ENCODE data around the gene PRKCE.
"Not testable (repeated sequence)": the region's sequence is repeated elsewhere in the genome, so short reads cannot be mapped to it uniquely, and the experiment has no call there.

The PRKCE gene

GRCh38 chr2:46200861-46201605, 549.6 kb downstream of the PRKCE start:
- no peak overlapping the region for H3K4me3 ChIP-seq (ENCODE audit: low read depth in 1 of 2, low read length in 2 of 2)
- H3K27ac ChIP-seq (ENCODE audit: low read depth, low read length), result no peak overlapping the region
- no peaks in the 10 kb centered on the region for H3K27me3 ChIP-seq (ENCODE audit: control insufficient read depth in 1 of 2, insufficient read depth in 2 of 2, low read length in 2 of 2)
- H3K36me3 ChIP-seq (ENCODE audit: control insufficient read depth in 1 of 2, insufficient read depth in 2 of 2, low read length in 2 of 2), result no peaks in the 10 kb centered on the region
- H3K4me1 ChIP-seq (ENCODE audit: control insufficient read depth in 1 of 2, insufficient read depth in 2 of 2, low read length in 2 of 2), result peaks cover 0 to 9% of the 10 kb centered on the region in 2 donors
- H3K9me3 ChIP-seq (ENCODE audit: control insufficient read depth in 1 of 2, low read length in 2 of 2), result no peaks in the 10 kb centered on the region
- H3K9ac ChIP-seq (ENCODE audit: low read depth in 1 of 2, low read length in 2 of 2), result no peak overlapping the region

- Histone ChIP-seq H3K27ac (ENCODE audit: low read depth, low read length) (no peak overlapping the region), H3K4me1 (ENCODE audit: control insufficient read depth in 1 of 2, insufficient read depth in 2 of 2, low read length in 2 of 2) (peaks cover 0 to 9% of the 10 kb centered on the region in 2 donors), H3K36me3 (ENCODE audit: control insufficient read depth in 1 of 2, insufficient read depth in 2 of 2, low read length in 2 of 2) (no peaks in the 10 kb centered on the region), H3K9ac (ENCODE audit: low read depth in 1 of 2, low read length in 2 of 2) (no peak overlapping the region), H3K27me3 (ENCODE audit: control insufficient read depth in 1 of 2, insufficient read depth in 2 of 2, low read length in 2 of 2) (no peaks in the 10 kb centered on the region), H3K4me3 (ENCODE audit: low read depth in 1 of 2, low read length in 2 of 2) (no peak overlapping the region), H3K9me3 (ENCODE audit: control insufficient read depth in 1 of 2, low read length in 2 of 2) (no peaks in the 10 kb centered on the region)
Measured at GRCh38 chr2:46202453-46202852, 551.0 kb downstream of the PRKCE start.

GRCh38 chr2:46202987-46203386, 551.5 kb downstream of the PRKCE start:
- H3K9ac ChIP-seq (ENCODE audit: low read depth in 1 of 2, low read length in 2 of 2), result no peak overlapping the region
- H3K4me1 ChIP-seq (ENCODE audit: control insufficient read depth in 1 of 2, insufficient read depth in 2 of 2, low read length in 2 of 2), result peaks cover 0 to 9% of the 10 kb centered on the region in 2 donors
- H3K4me3 ChIP-seq (ENCODE audit: low read depth in 1 of 2, low read length in 2 of 2), result no peak overlapping the region
- H3K27me3 ChIP-seq (ENCODE audit: control insufficient read depth in 1 of 2, insufficient read depth in 2 of 2, low read length in 2 of 2), result no peaks in the 10 kb centered on the region
- H3K27ac ChIP-seq (ENCODE audit: low read depth, low read length), result no peak overlapping the region
- H3K9me3 ChIP-seq (ENCODE audit: control insufficient read depth in 1 of 2, low read length in 2 of 2), result no peaks in the 10 kb centered on the region
- no peaks in the 10 kb centered on the region for H3K36me3 ChIP-seq (ENCODE audit: control insufficient read depth in 1 of 2, insufficient read depth in 2 of 2, low read length in 2 of 2)

- not testable (repeated sequence) for H3K4me1 ChIP-seq (ENCODE audit: control insufficient read depth in 1 of 2, insufficient read depth in 2 of 2, low read length in 2 of 2); H3K9ac ChIP-seq (ENCODE audit: low read depth in 1 of 2, low read length in 2 of 2); H3K4me3 ChIP-seq (ENCODE audit: low read depth in 1 of 2, low read length in 2 of 2); H3K27me3 ChIP-seq (ENCODE audit: control insufficient read depth in 1 of 2, insufficient read depth in 2 of 2, low read length in 2 of 2); H3K9me3 ChIP-seq (ENCODE audit: control insufficient read depth in 1 of 2, low read length in 2 of 2); H3K36me3 ChIP-seq (ENCODE audit: control insufficient read depth in 1 of 2, insufficient read depth in 2 of 2, low read length in 2 of 2); H3K27ac ChIP-seq (ENCODE audit: low read depth, low read length)
Measured at GRCh38 chr2:46203636-46204035, 552.2 kb downstream of the PRKCE start.

DNA sequence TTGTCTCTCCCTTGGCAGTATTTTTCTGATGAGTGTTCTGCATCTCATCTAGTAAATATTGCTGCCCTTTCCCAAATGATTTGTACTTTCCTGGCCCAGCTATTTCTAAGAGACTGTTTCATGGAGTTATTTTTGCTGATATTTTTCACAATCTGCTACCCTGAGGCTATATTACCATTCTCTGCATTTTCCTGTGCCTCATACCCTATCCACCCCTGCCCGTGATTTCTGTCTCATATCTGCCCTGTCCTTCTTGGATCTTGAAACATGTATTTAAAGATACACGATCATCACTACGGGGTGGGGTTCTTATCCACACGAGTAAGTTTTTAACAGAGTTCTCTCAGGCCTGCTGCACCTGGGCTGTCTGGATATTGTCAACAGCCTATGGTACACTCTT, 556.1 kb downstream of the PRKCE start:
- Histone ChIP-seq H3K9me3 (ENCODE audit: control insufficient read depth in 1 of 2, low read length in 2 of 2) (peaks cover 0 to 13% of the 10 kb centered on the region in 2 donors), H3K27me3 (ENCODE audit: control insufficient read depth in 1 of 2, insufficient read depth in 2 of 2, low read length in 2 of 2) (no peaks in the 10 kb centered on the region), H3K4me1 (ENCODE audit: control insufficient read depth in 1 of 2, insufficient read depth in 2 of 2, low read length in 2 of 2) (peaks cover 0 to 4% of the 10 kb centered on the region in 2 donors), H3K36me3 (ENCODE audit: control insufficient read depth in 1 of 2, insufficient read depth in 2 of 2, low read length in 2 of 2) (no peaks in the 10 kb centered on the region), H3K27ac (ENCODE audit: low read depth, low read length) (no peak overlapping the region), H3K4me3 (ENCODE audit: low read depth in 1 of 2, low read length in 2 of 2) (no peak overlapping the region), H3K9ac (ENCODE audit: low read depth in 1 of 2, low read length in 2 of 2) (no peak overlapping the region)

- Histone ChIP-seq H3K27ac (ENCODE audit: low read depth, low read length) (no peak overlapping the region), H3K36me3 (ENCODE audit: control insufficient read depth in 1 of 2, insufficient read depth in 2 of 2, low read length in 2 of 2) (no peaks in the 10 kb centered on the region), H3K27me3 (ENCODE audit: control insufficient read depth in 1 of 2, insufficient read depth in 2 of 2, low read length in 2 of 2) (no peaks in the 10 kb centered on the region), H3K9me3 (ENCODE audit: control insufficient read depth in 1 of 2, low read length in 2 of 2) (peaks cover 0 to 13% of the 10 kb centered on the region in 2 donors), H3K9ac (ENCODE audit: low read depth in 1 of 2, low read length in 2 of 2) (no peak overlapping the region), H3K4me3 (ENCODE audit: low read depth in 1 of 2, low read length in 2 of 2) (no peak overlapping the region), H3K4me1 (ENCODE audit: control insufficient read depth in 1 of 2, insufficient read depth in 2 of 2, low read length in 2 of 2) (peaks cover 0 to 2% of the 10 kb centered on the region in 2 donors)
Measured at GRCh38 chr2:46208766-46209165, 557.3 kb downstream of the PRKCE start.

- Histone ChIP-seq H3K4me1 (ENCODE audit: control insufficient read depth in 1 of 2, insufficient read depth in 2 of 2, low read length in 2 of 2) (no peaks in the 10 kb centered on the region), H3K27me3 (ENCODE audit: control insufficient read depth in 1 of 2, insufficient read depth in 2 of 2, low read length in 2 of 2) (no peaks in the 10 kb centered on the region), H3K4me3 (ENCODE audit: low read depth in 1 of 2, low read length in 2 of 2) (no peak overlapping the region), H3K27ac (ENCODE audit: low read depth, low read length) (no peak overlapping the region), H3K9ac (ENCODE audit: low read depth in 1 of 2, low read length in 2 of 2) (no peak overlapping the region), H3K9me3 (ENCODE audit: control insufficient read depth in 1 of 2, low read length in 2 of 2) (peaks cover 0 to 13% of the 10 kb centered on the region in 2 donors), H3K36me3 (ENCODE audit: control insufficient read depth in 1 of 2, insufficient read depth in 2 of 2, low read length in 2 of 2) (no peaks in the 10 kb centered on the region)
Measured at GRCh38 chr2:46210063-46210462, 558.6 kb downstream of the PRKCE start.

- Histone ChIP-seq H3K36me3 (ENCODE audit: control insufficient read depth in 1 of 2, insufficient read depth in 2 of 2, low read length in 2 of 2) (no peaks in the 10 kb centered on the region), H3K4me1 (ENCODE audit: control insufficient read depth in 1 of 2, insufficient read depth in 2 of 2, low read length in 2 of 2) (no peaks in the 10 kb centered on the region), H3K9ac (ENCODE audit: low read depth in 1 of 2, low read length in 2 of 2) (no peak overlapping the region), H3K4me3 (ENCODE audit: low read depth in 1 of 2, low read length in 2 of 2) (no peak overlapping the region), H3K27me3 (ENCODE audit: control insufficient read depth in 1 of 2, insufficient read depth in 2 of 2, low read length in 2 of 2) (no peaks in the 10 kb centered on the region), H3K9me3 (ENCODE audit: control insufficient read depth in 1 of 2, low read length in 2 of 2) (peaks cover 3 to 13% of the 10 kb centered on the region in 2 donors), H3K27ac (ENCODE audit: low read depth, low read length) (no peak overlapping the region)
Measured at GRCh38 chr2:46211461-46211860, 560.0 kb downstream of the PRKCE start.

- Histone ChIP-seq H3K4me3 (ENCODE audit: low read depth in 1 of 2, low read length in 2 of 2) (no peak overlapping the region), H3K9ac (ENCODE audit: low read depth in 1 of 2, low read length in 2 of 2) (no peak overlapping the region), H3K36me3 (ENCODE audit: control insufficient read depth in 1 of 2, insufficient read depth in 2 of 2, low read length in 2 of 2) (no peaks in the 10 kb centered on the region), H3K27ac (ENCODE audit: low read depth, low read length) (no peak overlapping the region), H3K9me3 (ENCODE audit: control insufficient read depth in 1 of 2, low read length in 2 of 2) (peaks cover 6 to 9% of the 10 kb centered on the region in 2 donors), H3K27me3 (ENCODE audit: control insufficient read depth in 1 of 2, insufficient read depth in 2 of 2, low read length in 2 of 2) (no peaks in the 10 kb centered on the region), H3K4me1 (ENCODE audit: control insufficient read depth in 1 of 2, insufficient read depth in 2 of 2, low read length in 2 of 2) (no peaks in the 10 kb centered on the region)
Measured at GRCh38 chr2:46213906-46214305, 562.4 kb downstream of the PRKCE start.

GRCh38 chr2:46216213-46216612, 564.7 kb downstream of the PRKCE start:
- Histone ChIP-seq H3K27me3 (ENCODE audit: control insufficient read depth in 1 of 2, insufficient read depth in 2 of 2, low read length in 2 of 2) (no peaks in the 10 kb centered on the region), H3K4me1 (ENCODE audit: control insufficient read depth in 1 of 2, insufficient read depth in 2 of 2, low read length in 2 of 2) (no peaks in the 10 kb centered on the region), H3K27ac (ENCODE audit: low read depth, low read length) (no peak overlapping the region), H3K9ac (ENCODE audit: low read depth in 1 of 2, low read length in 2 of 2) (no peak overlapping the region), H3K4me3 (ENCODE audit: low read depth in 1 of 2, low read length in 2 of 2) (no peak overlapping the region), H3K36me3 (ENCODE audit: control insufficient read depth in 1 of 2, insufficient read depth in 2 of 2, low read length in 2 of 2) (no peaks in the 10 kb centered on the region), H3K9me3 (ENCODE audit: control insufficient read depth in 1 of 2, low read length in 2 of 2) (peaks cover 0 to 9% of the 10 kb centered on the region in 2 donors)
